ENCODE measurements around the gene AGER.

- TF ChIP-seq, protein P1, sequence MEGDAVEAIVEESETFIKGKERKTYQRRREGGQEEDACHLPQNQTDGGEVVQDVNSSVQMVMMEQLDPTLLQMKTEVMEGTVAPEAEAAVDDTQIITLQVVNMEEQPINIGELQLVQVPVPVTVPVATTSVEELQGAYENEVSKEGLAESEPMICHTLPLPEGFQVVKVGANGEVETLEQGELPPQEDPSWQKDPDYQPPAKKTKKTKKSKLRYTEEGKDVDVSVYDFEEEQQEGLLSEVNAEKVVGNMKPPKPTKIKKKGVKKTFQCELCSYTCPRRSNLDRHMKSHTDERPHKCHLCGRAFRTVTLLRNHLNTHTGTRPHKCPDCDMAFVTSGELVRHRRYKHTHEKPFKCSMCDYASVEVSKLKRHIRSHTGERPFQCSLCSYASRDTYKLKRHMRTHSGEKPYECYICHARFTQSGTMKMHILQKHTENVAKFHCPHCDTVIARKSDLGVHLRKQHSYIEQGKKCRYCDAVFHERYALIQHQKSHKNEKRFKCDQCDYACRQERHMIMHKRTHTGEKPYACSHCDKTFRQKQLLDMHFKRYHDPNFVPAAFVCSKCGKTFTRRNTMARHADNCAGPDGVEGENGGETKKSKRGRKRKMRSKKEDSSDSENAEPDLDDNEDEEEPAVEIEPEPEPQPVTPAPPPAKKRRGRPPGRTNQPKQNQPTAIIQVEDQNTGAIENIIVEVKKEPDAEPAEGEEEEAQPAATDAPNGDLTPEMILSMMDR (IDR thresholded peaks at IDR 0.05) = no peak
- no peak for TF ChIP-seq EZH2 (IDR thresholded peaks at IDR 0.05; ENCODE audit: borderline replicate concordance, insufficient read depth, low read depth, low read length, poor library complexity, severe bottlenecking)
These were observed 5.2 kb upstream of the AGER start for GRCh38 chr6:32189069-32189741.
